ENCODE data around the gene CTRL.
"Not testable (repeated sequence)": the region's sequence is repeated elsewhere in the genome, so short reads cannot be mapped to it uniquely, and the experiment has no call there.

The CTRL gene

GRCh38 chr16:67940446-67941089 lies 8.9 kb upstream of the CTRL start:
- no peak for DNase-seq (ENCODE audit: low read depth)

- DNase-seq (ENCODE audit: low read depth): no peak
Observed at GRCh38 chr16:67939507-67940445, 8.1 kb upstream of the CTRL start.

GRCh38 chr16:67937713-67938112 lies 6.1 kb upstream of the CTRL start:
- DNase-seq (ENCODE audit: low read depth): not testable (repeated sequence)

GRCh38 chr16:67936880-67937605 lies 5.4 kb upstream of the CTRL start:
- peak; percentile 38 for DNase-seq (ENCODE audit: low read depth)

- peak; percentile 25 for DNase-seq (ENCODE audit: low read depth)
Observed at GRCh38 chr16:67936124-67936879, 4.6 kb upstream of the CTRL start, which contains the start of gene PSMB10. Gene PSMB10 (minus strand): TSS chr16:67936850. CDS start chr16:67936749, 101 bp downstream.

- DNase-seq (ENCODE audit: low read depth): peak; percentile 87
Observed at GRCh38 chr16:67935402-67936123, 3.9 kb upstream of the CTRL start.

- DNase-seq (ENCODE audit: low read depth): no peak
Observed at GRCh38 chr16:67935101-67935401, 3.4 kb upstream of the CTRL start.

GRCh38 chr16:67934306-67935100 lies 2.8 kb upstream of the CTRL start:
- DNase-seq (ENCODE audit: low read depth): no peak

GRCh38 chr16:67933805-67934204 lies 2.1 kb upstream of the CTRL start:
- DNase-seq (ENCODE audit: low read depth): no peak

GRCh38 chr16:67932462-67932840 lies 789 bp upstream of the CTRL start:
- DNase-seq (ENCODE audit: low read depth): no peak

- no peak for DNase-seq (ENCODE audit: low read depth)
Observed at GRCh38 chr16:67930678-67931211, 917 bp downstream of the CTRL start.

- DNase-seq (ENCODE audit: low read depth): no peak
Observed at GRCh38 chr16:67930191-67930590, 1.5 kb downstream of the CTRL start.

- DNase-seq (ENCODE audit: low read depth): peak; percentile 55
Observed at GRCh38 chr16:67928561-67929364, 2.9 kb downstream of the CTRL start.

- no peak for DNase-seq (ENCODE audit: low read depth)
Observed at GRCh38 chr16:67928147-67928546, 3.5 kb downstream of the CTRL start.

- no peak for DNase-seq (ENCODE audit: low read depth)
Observed at GRCh38 chr16:67927131-67927941, 4.3 kb downstream of the CTRL start.

GRCh38 chr16:67926181-67926750 lies 5.4 kb downstream of the CTRL start:
- DNase-seq (ENCODE audit: low read depth): no peak

- no peak for DNase-seq (ENCODE audit: low read depth)
Observed at GRCh38 chr16:67924140-67924906, 7.3 kb downstream of the CTRL start.
